Ovary (tissue), 3 donors: ENCODE data around the gene CWF19L1.

Source experiments
- EP300 ChIP-seq: sonication (generic); formaldehyde crosslinking; IDR thresholded peaks from one replicate; pipeline ENCODE4 v1.6.1; 2017; ENCODE audit warnings: antibody characterized with exemption
- TF ChIP-seq, protein P1 (sequence below), 3 donors: fragments of 450-650 bp in 2 of 3; fragments of 200-600 bp in 1 of 3; IDR thresholded peaks; one replicate each; pipeline versions ENCODE4 v1.5.1 to v1.8.0; 2016 to 2022; ENCODE audit warnings: antibody characterized with exemption in 3 of 3, mild to moderate bottlenecking in 1 of 3
- donor health status: DM: no; HTN: no; CAD: no.

DNA sequence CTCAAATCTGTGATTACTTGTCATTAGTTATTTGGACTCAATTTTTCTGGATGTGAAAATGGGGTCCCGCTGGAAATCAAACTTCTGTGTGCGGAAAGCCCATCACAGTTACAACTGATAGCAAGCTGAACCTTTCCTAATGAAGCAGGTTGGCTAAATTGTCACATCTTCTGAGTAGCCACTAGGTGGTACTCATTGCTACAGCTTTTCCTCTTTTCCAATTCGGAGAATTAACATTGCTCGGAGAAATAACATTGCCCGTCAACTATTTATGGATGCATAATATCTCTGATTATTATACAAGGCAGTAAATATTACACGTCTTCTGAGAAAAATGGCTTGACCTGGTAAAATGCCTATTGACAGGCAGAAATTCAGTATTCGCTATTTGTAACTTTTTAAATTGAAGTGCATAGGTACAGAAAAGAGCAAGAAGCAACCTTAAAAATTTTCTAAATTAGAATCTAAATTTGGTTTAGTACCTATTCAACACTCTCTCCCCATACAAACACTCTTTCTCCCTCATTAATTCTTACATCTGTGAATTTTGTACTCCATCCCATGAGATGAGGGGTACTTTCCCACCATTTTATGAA, 36.4 kb upstream of the CWF19L1 start:
- TF ChIP-seq, protein P1, sequence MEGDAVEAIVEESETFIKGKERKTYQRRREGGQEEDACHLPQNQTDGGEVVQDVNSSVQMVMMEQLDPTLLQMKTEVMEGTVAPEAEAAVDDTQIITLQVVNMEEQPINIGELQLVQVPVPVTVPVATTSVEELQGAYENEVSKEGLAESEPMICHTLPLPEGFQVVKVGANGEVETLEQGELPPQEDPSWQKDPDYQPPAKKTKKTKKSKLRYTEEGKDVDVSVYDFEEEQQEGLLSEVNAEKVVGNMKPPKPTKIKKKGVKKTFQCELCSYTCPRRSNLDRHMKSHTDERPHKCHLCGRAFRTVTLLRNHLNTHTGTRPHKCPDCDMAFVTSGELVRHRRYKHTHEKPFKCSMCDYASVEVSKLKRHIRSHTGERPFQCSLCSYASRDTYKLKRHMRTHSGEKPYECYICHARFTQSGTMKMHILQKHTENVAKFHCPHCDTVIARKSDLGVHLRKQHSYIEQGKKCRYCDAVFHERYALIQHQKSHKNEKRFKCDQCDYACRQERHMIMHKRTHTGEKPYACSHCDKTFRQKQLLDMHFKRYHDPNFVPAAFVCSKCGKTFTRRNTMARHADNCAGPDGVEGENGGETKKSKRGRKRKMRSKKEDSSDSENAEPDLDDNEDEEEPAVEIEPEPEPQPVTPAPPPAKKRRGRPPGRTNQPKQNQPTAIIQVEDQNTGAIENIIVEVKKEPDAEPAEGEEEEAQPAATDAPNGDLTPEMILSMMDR (IDR thresholded peaks at IDR 0.05) = peak in 2 of 3 donors; percentile 19 to 41
- TF ChIP-seq EP300 = no peak
